ENCODE measurements around the gene ADGRB2. TPM values are rescaled to one million over a fixed set of nuclear protein-coding genes. Genes with fewer than 3 reads are reported as not detected.

The ADGRB2 gene
- total RNA-seq, 1 donor: 0.54 TPM

DNA sequence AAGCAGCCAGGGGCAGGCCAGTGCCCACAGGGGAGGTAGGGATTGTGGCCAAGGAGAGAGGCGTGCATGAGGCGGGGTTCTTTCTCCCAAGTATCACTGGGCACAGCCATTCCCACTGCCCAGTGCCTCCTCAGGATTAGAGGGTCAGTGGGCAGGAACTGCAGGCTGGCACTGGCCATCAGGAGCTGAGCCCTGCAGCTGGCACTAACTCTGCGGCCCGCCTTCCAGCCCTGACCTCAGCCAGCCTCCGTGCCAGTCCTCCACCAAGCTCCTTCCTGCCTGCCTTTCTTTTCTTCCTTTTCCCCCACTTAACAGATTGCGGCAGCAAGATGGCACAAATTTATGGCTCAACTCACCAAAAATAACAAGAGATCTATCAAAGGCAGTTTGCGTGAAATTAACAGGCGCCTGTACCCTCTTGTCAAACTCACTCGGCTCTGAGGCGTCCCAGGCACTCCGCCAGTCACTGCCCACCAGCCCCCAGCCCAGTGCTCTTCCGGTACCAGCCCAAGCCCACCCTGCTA, 11.1 kb downstream of the ADGRB2 start:
- no peak for DNase-seq (ENCODE audit: low read depth in 2 of 3, low spot score in 2 of 3)

DNA sequence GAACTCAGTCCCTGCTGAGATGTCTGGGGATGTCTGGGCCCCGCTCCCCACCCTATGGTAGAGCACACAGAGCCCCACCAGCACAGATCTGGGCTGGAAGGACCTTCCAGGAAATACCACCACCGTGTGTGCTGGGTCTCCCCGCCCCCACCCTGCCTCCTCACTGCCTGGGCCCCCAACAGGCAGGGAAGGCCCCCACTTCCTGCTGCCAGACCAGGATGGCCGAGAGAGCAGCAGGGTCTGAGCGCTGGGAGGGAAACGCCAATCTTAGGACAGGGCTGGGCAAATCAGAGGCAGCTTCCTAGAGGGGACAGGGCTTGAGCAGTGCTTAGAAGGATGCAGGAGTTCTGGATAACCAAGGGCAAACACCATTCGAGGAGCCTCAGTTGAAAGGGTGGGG, 11.9 kb downstream of the ADGRB2 start:
- DNase-seq (ENCODE audit: low read depth in 2 of 3, low spot score in 2 of 3): no peak

DNA sequence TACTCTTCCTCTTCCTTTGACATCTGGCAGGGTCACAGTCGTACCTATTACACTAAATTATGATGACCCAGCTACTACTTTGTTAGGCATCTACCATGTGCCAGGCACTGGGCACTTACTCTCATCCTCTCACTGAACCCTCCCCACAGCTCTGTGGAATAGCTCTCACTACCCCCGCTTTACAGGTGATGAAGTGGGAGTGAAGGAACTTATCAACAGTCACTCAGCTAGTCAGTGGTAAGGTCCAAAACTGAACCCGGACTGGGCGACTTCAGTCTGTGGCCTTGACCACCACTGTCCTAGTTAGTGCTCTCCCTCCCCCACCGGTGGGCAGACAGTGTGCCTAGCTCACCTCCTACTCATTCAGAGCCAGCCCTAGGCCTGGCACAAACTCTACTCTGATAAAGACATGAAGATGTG, 12.3 kb downstream of the ADGRB2 start:
- DNase-seq (ENCODE audit: low read depth in 2 of 3, low spot score in 2 of 3): no peak

GRCh38 chr1:31750858-31751510, 13.2 kb downstream of the ADGRB2 start:
- peak in 1 of 3 donors; percentile 61 for DNase-seq (ENCODE audit: low read depth in 2 of 3, low spot score in 2 of 3)

GRCh38 chr1:31749785-31750735, 14.1 kb downstream of the ADGRB2 start:
- no peak for DNase-seq (ENCODE audit: low read depth in 2 of 3, low spot score in 2 of 3)

DNA sequence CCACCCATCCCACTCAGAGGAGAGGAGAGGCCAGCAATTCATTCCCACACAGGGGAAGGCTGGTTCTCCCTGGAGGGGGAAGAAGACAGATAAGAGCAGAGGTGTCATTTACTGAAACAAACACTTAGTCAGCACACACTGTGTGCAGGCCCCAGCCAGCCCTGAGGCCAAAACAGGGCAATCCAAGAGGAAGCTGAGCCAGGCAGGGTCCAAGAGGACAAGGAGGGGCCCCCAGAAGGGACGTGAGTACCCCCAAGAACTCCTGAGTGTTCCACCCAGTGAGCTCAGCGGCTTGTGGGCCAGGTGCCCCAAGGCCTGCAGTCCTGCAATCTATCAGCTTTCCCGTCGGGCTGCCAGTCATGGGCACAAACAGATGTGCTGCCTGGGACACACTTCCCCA, 15.8 kb downstream of the ADGRB2 start:
- no peak for DNase-seq (ENCODE audit: low read depth in 2 of 3, low spot score in 2 of 3)

DNA sequence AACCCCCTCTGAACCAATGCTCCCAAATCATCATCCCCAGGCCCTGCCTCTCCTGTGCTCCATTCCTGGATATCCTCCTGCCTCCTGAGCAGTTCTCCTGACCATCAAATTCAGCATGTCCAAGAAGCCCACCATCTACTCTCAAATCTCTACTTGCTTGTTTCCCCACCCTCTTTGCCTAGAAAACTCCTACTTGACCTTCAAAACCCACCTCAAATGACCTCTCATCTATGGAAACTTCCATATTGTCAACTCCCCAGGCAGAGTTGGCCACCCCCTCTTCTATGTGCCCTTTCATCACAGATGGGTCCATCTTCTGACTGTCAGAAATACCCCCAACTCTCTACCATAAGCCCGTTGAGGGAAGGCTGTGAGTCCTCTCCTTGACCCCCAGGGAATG, 16.8 kb downstream of the ADGRB2 start:
- no peak for DNase-seq (ENCODE audit: low read depth in 2 of 3, low spot score in 2 of 3)

GRCh38 chr1:31746687-31747086, 17.5 kb downstream of the ADGRB2 start:
- DNase-seq (ENCODE audit: low read depth in 2 of 3, low spot score in 2 of 3): no peak

- peak in 1 of 3 donors; percentile 59 for DNase-seq (ENCODE audit: low read depth in 2 of 3, low spot score in 2 of 3)
Measured at GRCh38 chr1:31745946-31746670, 18.0 kb downstream of the ADGRB2 start.

DNA sequence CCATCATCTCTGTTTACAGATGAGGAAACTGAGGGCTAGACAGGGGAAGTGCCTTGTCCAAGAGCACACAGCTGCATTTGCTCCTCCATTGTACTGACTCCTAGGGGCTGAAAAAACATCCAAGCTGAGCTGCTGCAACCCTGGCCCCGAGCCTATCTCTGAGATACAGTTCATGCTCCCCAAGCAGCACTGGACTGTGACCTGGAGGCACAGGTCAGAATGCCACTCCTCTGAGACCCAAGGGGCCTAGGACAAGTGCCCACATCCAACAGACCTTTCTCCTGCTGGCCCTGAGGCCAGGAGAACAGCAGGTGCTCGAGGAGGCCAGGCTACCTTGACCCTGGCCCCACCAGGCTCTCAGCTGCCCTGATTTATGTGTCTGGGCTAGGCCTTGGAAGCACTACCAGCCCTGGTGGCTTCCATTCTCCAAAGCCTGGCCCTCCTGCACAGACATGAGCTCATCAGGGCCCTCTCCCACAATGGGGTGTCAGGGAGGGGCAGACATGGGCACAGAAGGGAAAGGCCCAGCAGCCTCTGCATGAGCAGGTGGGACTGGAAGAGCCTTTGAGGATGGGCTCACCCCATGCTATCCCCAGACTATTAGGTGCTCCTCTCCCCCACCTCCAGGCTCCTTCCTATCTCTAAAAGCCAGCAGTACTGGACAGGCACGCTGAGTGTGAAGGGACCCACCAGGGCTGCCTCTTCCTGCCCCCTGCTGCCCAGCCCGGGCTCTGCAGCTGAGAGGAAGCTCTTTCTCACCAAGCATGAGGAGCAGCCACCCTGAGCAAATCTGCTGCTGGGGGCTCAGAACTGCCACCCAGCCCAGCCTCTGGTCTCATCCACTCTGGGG, 18.8 kb downstream of the ADGRB2 start:
- peak in 2 of 3 donors; percentile 52 to 77 for DNase-seq (ENCODE audit: low read depth in 2 of 3, low spot score in 2 of 3)

DNA sequence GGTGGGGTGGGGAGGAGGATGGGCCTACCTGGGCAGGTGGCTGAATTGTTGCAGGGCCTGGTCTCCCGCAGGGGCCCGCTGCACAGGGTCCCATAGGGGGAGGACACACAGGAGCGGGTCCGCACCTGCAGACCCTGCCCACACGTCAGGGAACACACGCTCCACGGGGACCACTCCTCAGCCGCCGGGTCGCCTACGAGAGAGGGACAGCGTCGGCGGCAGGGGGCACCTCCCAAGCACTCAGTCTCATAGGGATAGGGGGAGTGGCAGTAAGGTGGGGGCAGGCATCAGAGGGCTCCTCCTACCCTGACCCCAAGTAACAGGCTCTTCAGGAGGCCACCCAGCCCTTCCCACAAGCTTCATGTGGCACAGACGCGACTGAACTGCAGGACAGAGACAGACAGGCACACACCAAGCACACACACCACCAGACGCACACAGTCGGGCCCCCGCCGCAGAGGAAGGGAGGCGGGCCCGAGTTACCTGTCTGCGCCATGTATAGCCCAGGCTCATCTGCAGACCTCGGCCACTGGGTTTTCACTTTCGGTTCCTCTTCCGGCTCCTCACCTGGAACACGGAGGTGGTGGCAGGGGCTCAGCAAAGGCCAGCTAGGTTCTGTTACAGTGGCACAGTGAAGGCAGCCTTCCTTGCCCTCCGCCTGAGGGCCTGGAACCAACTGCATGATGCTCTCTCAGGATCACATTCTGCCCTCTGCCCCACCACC, 19.8 kb downstream of the ADGRB2 start:
- DNase-seq (ENCODE audit: low read depth in 2 of 3, low spot score in 2 of 3): no peak

GRCh38 chr1:31742462-31743212, 21.5 kb downstream of the ADGRB2 start:
- no peak for DNase-seq (ENCODE audit: low read depth in 2 of 3, low spot score in 2 of 3)

GRCh38 chr1:31739346-31739745, 24.8 kb downstream of the ADGRB2 start:
- DNase-seq (ENCODE audit: low read depth in 2 of 3, low spot score in 2 of 3): no peak

- no peak for DNase-seq (ENCODE audit: low read depth in 2 of 3, low spot score in 2 of 3)
Measured at GRCh38 chr1:31736675-31737074, 27.5 kb downstream of the ADGRB2 start.

DNA sequence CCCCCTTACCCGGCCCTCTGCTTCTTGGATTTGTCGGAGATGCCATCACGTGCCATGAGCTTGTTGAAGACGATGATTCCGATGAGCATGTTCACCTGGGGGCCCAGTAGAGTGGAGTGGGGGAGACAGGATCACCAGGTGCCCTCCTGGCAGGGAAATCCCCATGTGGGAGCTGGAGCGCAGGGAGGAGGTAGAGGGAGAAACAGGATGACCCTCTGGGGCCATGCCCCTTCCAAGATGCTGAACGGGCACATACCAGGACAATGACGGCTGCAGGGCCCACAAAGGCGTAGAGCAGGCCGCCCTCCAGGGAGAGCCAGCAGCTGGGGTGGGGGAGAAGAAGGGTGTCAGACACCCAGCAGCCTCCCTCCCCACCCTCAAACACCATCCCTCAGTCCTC, 28.6 kb downstream of the ADGRB2 start:
- no peak for DNase-seq (ENCODE audit: low read depth in 2 of 3, low spot score in 2 of 3)

- DNase-seq (ENCODE audit: low read depth in 2 of 3, low spot score in 2 of 3): no peak
Measured at GRCh38 chr1:31734582-31735107, 29.5 kb downstream of the ADGRB2 start.

GRCh38 chr1:31733389-31734219, 30.5 kb downstream of the ADGRB2 start:
- DNase-seq (ENCODE audit: low read depth in 2 of 3, low spot score in 2 of 3): no peak
